GM18505 (cell line): ENCODE results near the gene PPIL4.
A peak's percentile ranks its signal among the peaks of the same experiment; 100 is the strongest.

Experiments
- ATAC-seq: cut with Tn5 transposase; IDR thresholded peaks from one replicate; pipeline ENCODE4 v1.9.1; 2021; ENCODE audit not compliant: unreplicated experiment
- POLR2A ChIP-seq: IDR thresholded peaks from 4 replicates; pipeline ENCODE4 v1.6.1; 2011; ENCODE audit warnings: borderline replicate concordance; ENCODE audit not compliant: insufficient read depth, insufficient read length; ENCODE audit errors: extremely low read depth

The PPIL4 gene

GRCh38 chr6:149484733-149485700, 60.8 kb downstream of the PPIL4 start, which contains the start of gene ZC3H12D:
TSS of gene ZC3H12D (minus strand) at chr6:149485014. CDS start at chr6:149474543, 10,471 bp downstream.
- peak; percentile 41 for ATAC-seq
- TF ChIP-seq POLR2A, result peak; percentile 55

- no peak for TF ChIP-seq POLR2A
- no peak for ATAC-seq
Observed at GRCh38 chr6:149483849-149484655, 61.8 kb downstream of the PPIL4 start.

DNA sequence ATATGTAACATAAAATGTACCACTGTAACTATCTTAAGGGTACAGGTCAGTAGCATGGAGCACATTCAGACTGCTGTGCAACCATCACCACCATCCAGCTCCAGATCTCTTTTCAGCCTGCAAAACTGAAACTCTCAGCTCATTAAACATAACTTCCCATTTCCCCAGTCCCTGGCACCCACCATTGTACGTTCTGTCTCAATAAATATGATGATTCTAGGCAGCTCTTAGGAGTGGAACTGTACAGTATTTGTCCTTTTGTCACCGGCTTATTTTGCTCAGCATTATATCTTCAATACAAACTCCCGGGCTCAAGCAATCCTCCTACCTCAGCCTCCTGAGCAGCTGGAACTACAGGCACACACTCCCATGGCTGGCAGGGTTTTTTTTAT, 62.5 kb downstream of the PPIL4 start:
- no peak for TF ChIP-seq POLR2A
- ATAC-seq, result no peak

DNA sequence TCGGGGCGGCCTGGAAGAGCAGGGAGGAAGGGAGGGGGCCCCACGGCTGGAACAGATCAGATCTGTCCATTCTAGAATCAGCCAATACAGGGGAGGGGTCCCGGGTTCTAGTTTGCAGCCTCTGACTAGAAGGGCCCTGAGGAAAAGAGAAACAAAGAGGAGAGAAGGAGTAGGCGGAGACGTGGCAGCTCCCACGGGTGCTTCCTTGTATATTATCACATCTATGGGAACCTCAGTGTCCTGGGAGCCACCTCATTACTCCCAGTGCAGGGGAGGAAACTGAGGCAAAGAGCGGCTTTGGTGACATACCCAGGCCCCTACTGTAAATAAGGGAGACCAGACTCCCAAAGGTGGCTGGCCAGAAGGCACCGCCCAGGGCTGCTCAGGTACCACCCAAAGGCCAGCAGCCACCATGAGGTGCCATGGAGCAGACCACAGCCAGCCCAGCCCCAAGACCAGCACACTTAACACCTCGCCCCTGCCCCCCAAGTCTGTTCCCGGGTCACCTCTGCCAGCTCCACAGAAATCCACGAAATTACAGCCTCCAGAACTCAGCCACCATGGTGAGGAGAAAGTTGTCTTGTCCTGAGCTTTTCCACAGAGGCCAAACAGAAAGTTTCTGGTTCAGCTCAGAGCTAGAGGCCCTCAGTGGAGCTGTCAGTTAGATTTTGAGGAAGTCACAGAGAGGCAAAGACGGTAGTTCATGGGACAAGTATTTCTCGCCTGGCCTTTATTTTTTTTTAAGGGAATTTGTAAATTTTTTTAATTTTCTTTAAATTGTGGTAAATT, 63.1 kb downstream of the PPIL4 start:
- no peak for ATAC-seq
- peak; percentile 47 for TF ChIP-seq POLR2A

DNA sequence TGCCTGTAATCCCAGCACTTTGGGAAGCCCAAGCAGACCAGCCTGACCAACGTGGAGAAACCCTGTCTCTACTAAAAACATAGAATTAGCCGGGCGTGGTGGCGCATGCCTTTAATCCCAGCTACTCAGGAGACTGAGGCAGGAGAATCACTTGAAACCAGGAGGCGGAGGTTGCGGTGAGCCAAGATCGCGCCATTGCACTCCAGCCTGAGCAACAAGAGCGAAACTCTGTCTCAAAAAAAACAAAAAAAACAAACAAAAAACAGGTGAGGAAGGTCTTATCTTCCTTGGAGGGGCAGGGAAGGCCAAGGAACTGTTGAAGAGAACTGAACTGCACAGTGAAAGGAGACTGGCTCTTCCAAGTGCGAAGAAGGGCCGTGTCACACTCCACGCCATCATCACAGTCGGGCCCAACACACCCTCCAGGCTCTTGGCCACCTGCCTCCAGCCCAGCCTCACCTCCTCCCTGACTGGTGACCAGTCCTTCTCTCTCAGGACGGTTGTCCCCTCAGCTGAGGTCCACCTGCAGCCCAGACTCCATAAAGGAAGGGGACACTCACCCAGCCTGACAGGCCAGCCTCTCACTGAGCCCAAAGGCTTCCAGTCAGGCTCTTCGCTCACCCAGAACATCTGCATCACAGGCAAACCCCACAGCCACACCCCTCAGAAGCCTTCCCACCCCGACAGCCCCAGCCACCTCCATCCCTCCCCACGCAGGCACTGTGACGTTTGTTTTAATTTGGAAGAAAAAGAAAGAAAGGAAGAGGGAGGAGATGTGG, 65.2 kb downstream of the PPIL4 start:
- no peak for ATAC-seq
- TF ChIP-seq POLR2A, result peak; percentile 48

GRCh38 chr6:149478631-149479314, 67.1 kb downstream of the PPIL4 start:
- no peak for ATAC-seq

GRCh38 chr6:149477544-149477943, 68.3 kb downstream of the PPIL4 start:
- no peak for ATAC-seq
- no peak for TF ChIP-seq POLR2A

More at GRCh38 chr6:149478631-149479314, 67.1 kb downstream of the PPIL4 start:
- TF ChIP-seq POLR2A, result no peak

DNA sequence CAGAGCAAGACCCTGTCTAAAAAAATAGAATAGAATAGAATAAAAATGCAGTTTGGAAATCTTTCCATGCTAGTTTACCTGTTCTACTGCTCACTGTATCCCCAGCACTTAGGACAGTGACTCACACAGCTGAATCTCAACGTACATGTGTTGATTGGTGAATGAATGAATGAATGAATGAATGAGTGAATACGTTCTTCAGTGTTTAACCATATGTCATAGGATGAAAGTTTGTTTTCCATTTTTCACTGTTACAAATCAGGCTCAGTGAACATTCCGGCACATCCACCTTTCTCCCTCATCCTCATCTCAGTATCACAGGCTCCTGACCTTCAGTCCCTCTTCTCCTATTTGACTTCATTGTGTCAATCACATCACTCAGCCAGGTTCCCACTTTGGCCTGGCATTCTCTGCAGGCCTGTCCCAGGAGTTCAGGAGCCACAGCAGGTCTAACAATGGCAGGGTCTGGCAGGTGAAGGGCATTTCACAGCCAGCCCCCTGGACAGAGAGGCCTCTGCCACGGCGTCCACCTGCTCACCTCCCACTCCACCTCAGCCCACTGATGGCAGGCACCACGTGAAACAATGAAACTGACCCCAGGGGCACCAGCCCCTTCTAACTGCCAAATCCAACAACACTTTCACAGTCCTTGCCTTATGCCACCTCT, 68.9 kb downstream of the PPIL4 start:
- TF ChIP-seq POLR2A, result no peak
- ATAC-seq, result no peak

GRCh38 chr6:149474108-149474935, 71.5 kb downstream of the PPIL4 start:
- TF ChIP-seq POLR2A, result no peak
- no peak for ATAC-seq
